SK-N-SH treated with all-trans-retinoic acid at 6 μM for 48 hours (cell line): ENCODE data around the gene CPTP.

ENCODE experiments used
- ATAC-seq: fragments of 200-7000 bp; cut with Tn5 transposase; 3 replicates; pipeline ENCODE4 v1.9.1; 2020; ENCODE audit warnings: mild to moderate bottlenecking, moderate library complexity
- ARNTL ChIP-seq: fragments of 450-650 bp; formaldehyde crosslinking; IDR thresholded peaks from 2 replicates; pipeline ENCODE4 v1.5.0; 2020; ENCODE audit warnings: low read depth, mild to moderate bottlenecking, moderate library complexity, borderline replicate concordance
- BACH2 ChIP-seq: fragments of 250-450 bp; sonication (Bioruptor Pico); IDR thresholded peaks from 2 replicates; pipeline ENCODE4 v1.9.0; 2021; ENCODE audit warnings: mild to moderate bottlenecking, borderline replicate concordance
- CSDC2 ChIP-seq: fragments of 250-450 bp; sonication (Bioruptor Pico); IDR thresholded peaks from 2 replicates; pipeline ENCODE4 v1.5.0; 2020; ENCODE audit warnings: mild to moderate bottlenecking, moderate library complexity
- ESRRG ChIP-seq: fragments of 250-450 bp; sonication (Bioruptor Pico); IDR thresholded peaks from 2 replicates; pipeline ENCODE4 v1.6.1; 2021; ENCODE audit warnings: mild to moderate bottlenecking
- GLIS3 ChIP-seq: fragments of 250-450 bp; sonication (Bioruptor Pico); IDR thresholded peaks from 2 replicates; pipeline ENCODE4 v1.5.0; 2020; ENCODE audit warnings: mild to moderate bottlenecking, moderate library complexity
- ISL1 ChIP-seq: fragments of 250-450 bp; sonication (Bioruptor Pico); IDR thresholded peaks from 2 replicates; pipeline ENCODE4 v2.1.2; 2022; ENCODE audit warnings: mild to moderate bottlenecking, moderate library complexity
- OSR1 ChIP-seq: fragments of 250-450 bp; sonication (Bioruptor Pico); IDR thresholded peaks from 2 replicates; pipeline ENCODE4 v1.8.0; 2022; ENCODE audit warnings: moderate library complexity, mild to moderate bottlenecking, inconsistent platforms
- RARB ChIP-seq: fragments of 250-450 bp; sonication (Bioruptor Pico); IDR thresholded peaks from 2 replicates; pipeline ENCODE4 v1.8.0; 2021; ENCODE audit warnings: mild to moderate bottlenecking, moderate library complexity
- SNAI2 ChIP-seq: fragments of 250-450 bp; sonication (Bioruptor Pico); IDR thresholded peaks from 2 replicates; pipeline ENCODE4 v1.5.0; 2020; ENCODE audit warnings: mild to moderate bottlenecking, moderate library complexity
- ZC3H10 ChIP-seq: fragments of 250-450 bp; sonication (Bioruptor Pico); IDR thresholded peaks from 2 replicates; pipeline ENCODE4 v1.5.1; 2021; ENCODE audit warnings: mild to moderate bottlenecking, moderate library complexity
- ZFP3 ChIP-seq: fragments of 250-450 bp; sonication (Bioruptor Pico); IDR thresholded peaks from 2 replicates; pipeline ENCODE4 v1.5.0; 2020; ENCODE audit warnings: mild to moderate bottlenecking, moderate library complexity
- ZFP30 ChIP-seq: fragments of 450-650 bp; formaldehyde crosslinking; IDR thresholded peaks from 2 replicates; pipeline ENCODE4 v1.5.0; 2022; ENCODE audit warnings: mild to moderate bottlenecking, moderate library complexity
- ZNF70 ChIP-seq: fragments of 450-650 bp; formaldehyde crosslinking; IDR thresholded peaks from 2 replicates; pipeline ENCODE4 v1.5.0; 2020; ENCODE audit warnings: mild to moderate bottlenecking, moderate library complexity
- ZNF8 ChIP-seq: fragments of 450-650 bp; formaldehyde crosslinking; IDR thresholded peaks from 2 replicates; pipeline ENCODE4 v1.5.0; 2020; ENCODE audit warnings: mild to moderate bottlenecking, moderate library complexity
- TF ChIP-seq, protein P1 (sequence below): fragments of 250-450 bp; sonication (Bioruptor Pico); IDR thresholded peaks from 2 replicates; pipeline ENCODE4 v1.5.0; 2020; ENCODE audit warnings: mild to moderate bottlenecking, moderate library complexity
- TF ChIP-seq, protein P2 (sequence below): fragments of 250-450 bp; sonication (Bioruptor Pico); IDR thresholded peaks from 2 replicates; pipeline ENCODE4 v1.5.1; 2020; ENCODE audit warnings: low read depth, mild to moderate bottlenecking, moderate library complexity
- TF ChIP-seq, protein P3 (sequence below): fragments of 250-450 bp; sonication (Bioruptor Pico); IDR thresholded peaks from 2 replicates; pipeline ENCODE4 v1.8.0; 2020; ENCODE audit warnings: mild to moderate bottlenecking, moderate library complexity, borderline replicate concordance
- TF ChIP-seq, protein P4 (sequence below): fragments of 250-450 bp; sonication (Bioruptor Pico); IDR thresholded peaks from 2 replicates; pipeline ENCODE4 v1.8.0; 2021; ENCODE audit warnings: low read depth, mild to moderate bottlenecking, moderate library complexity, borderline replicate concordance
- TF ChIP-seq, protein P5 (sequence below): fragments of 250-450 bp; sonication (Bioruptor Pico); IDR thresholded peaks from 2 replicates; pipeline ENCODE4 v1.5.1; 2021; ENCODE audit warnings: mild to moderate bottlenecking, moderate library complexity

Gene CPTP

DNA sequence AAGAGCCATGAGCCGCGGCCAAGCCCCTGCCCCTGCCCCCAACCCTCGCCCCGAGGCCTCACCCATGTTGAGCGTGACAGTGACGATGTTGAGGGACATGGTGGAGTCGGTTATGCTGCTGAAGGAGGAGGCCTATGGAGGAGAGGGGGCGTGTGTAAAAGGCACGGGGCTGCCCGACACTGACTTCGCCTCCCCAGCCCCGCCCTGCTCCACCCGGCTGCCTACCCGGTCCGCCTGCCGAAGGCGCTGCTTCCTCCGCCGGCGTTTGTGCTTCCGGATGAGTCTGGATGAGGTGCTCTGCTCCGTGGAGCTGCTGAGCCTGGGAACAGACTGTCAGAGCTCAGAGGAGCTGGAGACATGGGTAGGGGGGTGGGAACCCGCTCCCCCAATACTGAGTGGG, 15.6 kb downstream of the CPTP start:
- no peak for TF ChIP-seq ZNF70 (CRISPR knock-in tag)
- ATAC-seq, result no peak

DNA sequence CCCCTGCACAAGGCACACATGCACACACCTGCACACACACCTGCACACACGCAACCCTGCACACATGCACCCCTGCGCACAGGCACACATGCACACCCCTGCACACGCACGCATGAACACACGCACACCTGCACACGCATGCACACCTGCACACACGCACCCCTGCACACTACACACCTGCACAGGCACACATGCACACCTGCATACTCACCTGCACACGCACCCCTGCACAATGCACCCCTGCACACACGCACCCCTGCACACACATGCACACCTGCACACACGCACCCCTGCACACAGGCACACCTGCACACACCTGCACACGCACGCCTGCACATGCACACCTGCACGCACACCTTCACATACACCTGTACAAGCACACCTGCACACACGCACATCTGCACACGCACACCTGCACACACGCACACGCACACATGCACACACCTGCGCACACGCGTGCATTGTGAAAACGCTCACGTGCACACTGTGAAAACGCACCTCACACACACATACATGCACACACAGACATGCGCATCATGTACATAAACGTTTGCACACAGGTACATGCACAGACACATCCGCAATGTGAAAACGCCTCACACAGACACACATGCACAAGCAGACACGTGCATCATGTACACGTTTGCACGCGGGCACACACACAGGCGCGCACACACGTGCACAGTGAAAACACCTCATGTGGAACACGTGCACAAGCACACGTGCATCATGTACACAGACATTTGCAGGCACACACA, 16.4 kb downstream of the CPTP start:
- no peak for ATAC-seq
- TF ChIP-seq BACH2 (CRISPR knock-in tag) (no peak), ISL1 (CRISPR knock-in tag) (no peak), SNAI2 (CRISPR knock-in tag) (no peak), ZC3H10 (CRISPR knock-in tag) (no peak), ZNF8 (CRISPR knock-in tag) (no peak), ZFP3 (no peak), ARNTL (CRISPR knock-in tag) (no peak), ZNF70 (CRISPR knock-in tag) (no peak), RARB (no peak), ZFP30 (CRISPR knock-in tag) (no peak), CSDC2 (no peak), OSR1 (CRISPR knock-in tag) (no peak)
- TF ChIP-seq, protein P1, sequence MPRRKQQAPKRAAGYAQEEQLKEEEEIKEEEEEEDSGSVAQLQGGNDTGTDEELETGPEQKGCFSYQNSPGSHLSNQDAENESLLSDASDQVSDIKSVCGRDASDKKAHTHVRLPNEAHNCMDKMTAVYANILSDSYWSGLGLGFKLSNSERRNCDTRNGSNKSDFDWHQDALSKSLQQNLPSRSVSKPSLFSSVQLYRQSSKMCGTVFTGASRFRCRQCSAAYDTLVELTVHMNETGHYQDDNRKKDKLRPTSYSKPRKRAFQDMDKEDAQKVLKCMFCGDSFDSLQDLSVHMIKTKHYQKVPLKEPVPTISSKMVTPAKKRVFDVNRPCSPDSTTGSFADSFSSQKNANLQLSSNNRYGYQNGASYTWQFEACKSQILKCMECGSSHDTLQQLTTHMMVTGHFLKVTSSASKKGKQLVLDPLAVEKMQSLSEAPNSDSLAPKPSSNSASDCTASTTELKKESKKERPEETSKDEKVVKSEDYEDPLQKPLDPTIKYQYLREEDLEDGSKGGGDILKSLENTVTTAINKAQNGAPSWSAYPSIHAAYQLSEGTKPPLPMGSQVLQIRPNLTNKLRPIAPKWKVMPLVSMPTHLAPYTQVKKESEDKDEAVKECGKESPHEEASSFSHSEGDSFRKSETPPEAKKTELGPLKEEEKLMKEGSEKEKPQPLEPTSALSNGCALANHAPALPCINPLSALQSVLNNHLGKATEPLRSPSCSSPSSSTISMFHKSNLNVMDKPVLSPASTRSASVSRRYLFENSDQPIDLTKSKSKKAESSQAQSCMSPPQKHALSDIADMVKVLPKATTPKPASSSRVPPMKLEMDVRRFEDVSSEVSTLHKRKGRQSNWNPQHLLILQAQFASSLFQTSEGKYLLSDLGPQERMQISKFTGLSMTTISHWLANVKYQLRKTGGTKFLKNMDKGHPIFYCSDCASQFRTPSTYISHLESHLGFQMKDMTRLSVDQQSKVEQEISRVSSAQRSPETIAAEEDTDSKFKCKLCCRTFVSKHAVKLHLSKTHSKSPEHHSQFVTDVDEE, result no peak
- TF ChIP-seq, protein P2, sequence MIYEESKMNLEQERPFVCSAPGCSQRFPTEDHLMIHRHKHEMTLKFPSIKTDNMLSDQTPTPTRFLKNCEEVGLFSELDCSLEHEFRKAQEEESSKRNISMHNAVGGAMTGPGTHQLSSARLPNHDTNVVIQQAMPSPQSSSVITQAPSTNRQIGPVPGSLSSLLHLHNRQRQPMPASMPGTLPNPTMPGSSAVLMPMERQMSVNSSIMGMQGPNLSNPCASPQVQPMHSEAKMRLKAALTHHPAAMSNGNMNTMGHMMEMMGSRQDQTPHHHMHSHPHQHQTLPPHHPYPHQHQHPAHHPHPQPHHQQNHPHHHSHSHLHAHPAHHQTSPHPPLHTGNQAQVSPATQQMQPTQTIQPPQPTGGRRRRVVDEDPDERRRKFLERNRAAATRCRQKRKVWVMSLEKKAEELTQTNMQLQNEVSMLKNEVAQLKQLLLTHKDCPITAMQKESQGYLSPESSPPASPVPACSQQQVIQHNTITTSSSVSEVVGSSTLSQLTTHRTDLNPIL (CRISPR knock-in tag), result no peak
- TF ChIP-seq, protein P3, sequence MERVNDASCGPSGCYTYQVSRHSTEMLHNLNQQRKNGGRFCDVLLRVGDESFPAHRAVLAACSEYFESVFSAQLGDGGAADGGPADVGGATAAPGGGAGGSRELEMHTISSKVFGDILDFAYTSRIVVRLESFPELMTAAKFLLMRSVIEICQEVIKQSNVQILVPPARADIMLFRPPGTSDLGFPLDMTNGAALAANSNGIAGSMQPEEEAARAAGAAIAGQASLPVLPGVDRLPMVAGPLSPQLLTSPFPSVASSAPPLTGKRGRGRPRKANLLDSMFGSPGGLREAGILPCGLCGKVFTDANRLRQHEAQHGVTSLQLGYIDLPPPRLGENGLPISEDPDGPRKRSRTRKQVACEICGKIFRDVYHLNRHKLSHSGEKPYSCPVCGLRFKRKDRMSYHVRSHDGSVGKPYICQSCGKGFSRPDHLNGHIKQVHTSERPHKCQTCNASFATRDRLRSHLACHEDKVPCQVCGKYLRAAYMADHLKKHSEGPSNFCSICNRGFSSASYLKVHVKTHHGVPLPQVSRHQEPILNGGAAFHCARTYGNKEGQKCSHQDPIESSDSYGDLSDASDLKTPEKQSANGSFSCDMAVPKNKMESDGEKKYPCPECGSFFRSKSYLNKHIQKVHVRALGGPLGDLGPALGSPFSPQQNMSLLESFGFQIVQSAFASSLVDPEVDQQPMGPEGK, result no peak
- TF ChIP-seq, protein P4, sequence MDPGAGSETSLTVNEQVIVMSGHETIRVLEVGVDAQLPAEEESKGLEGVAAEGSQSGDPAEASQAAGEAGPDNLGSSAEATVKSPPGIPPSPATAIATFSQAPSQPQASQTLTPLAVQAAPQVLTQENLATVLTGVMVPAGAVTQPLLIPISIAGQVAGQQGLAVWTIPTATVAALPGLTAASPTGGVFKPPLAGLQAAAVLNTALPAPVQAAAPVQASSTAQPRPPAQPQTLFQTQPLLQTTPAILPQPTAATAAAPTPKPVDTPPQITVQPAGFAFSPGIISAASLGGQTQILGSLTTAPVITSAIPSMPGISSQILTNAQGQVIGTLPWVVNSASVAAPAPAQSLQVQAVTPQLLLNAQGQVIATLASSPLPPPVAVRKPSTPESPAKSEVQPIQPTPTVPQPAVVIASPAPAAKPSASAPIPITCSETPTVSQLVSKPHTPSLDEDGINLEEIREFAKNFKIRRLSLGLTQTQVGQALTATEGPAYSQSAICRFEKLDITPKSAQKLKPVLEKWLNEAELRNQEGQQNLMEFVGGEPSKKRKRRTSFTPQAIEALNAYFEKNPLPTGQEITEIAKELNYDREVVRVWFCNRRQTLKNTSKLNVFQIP (CRISPR knock-in tag), result no peak

DNA sequence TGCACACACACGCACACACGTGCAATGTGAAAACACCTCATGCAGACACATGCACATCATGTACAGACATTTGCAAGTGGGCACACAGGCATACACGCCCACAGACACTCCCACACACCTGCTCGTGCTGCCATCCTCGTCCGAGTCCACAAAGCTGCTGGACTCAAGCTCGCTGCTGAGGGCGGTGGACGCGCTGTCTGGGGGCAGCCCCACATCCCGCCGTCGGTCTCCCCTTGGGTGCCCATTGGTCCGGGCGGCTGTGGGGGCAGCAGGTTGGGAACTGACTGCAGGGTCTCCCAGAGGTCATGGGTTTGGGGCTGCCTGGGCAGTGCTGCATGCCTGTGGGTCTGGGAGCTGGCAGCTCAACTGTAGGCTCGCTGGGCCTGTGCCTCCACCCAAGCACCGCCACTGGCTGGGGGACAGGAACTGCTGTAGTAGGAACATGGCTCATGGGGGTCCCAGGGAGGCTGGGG, 17.0 kb downstream of the CPTP start:
- ATAC-seq, result no peak
- TF ChIP-seq ZNF70 (CRISPR knock-in tag) (no peak), ZFP3 (no peak), ARNTL (CRISPR knock-in tag) (no peak), ZC3H10 (CRISPR knock-in tag) (no peak), OSR1 (CRISPR knock-in tag) (no peak), GLIS3 (CRISPR knock-in tag) (no peak), ISL1 (CRISPR knock-in tag) (no peak), ESRRG (CRISPR knock-in tag) (no peak), ZFP30 (CRISPR knock-in tag) (no peak), ZNF8 (CRISPR knock-in tag) (no peak)
- TF ChIP-seq, protein P5, sequence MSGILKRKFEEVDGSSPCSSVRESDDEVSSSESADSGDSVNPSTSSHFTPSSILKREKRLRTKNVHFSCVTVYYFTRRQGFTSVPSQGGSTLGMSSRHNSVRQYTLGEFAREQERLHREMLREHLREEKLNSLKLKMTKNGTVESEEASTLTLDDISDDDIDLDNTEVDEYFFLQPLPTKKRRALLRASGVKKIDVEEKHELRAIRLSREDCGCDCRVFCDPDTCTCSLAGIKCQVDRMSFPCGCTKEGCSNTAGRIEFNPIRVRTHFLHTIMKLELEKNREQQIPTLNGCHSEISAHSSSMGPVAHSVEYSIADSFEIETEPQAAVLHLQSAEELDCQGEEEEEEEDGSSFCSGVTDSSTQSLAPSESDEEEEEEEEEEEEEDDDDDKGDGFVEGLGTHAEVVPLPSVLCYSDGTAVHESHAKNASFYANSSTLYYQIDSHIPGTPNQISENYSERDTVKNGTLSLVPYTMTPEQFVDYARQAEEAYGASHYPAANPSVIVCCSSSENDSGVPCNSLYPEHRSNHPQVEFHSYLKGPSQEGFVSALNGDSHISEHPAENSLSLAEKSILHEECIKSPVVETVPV, result no peak
- TF ChIP-seq, protein P1, result no peak
- TF ChIP-seq, protein P2 (CRISPR knock-in tag), result no peak
